KMS-11 (cell line): Measurements from ENCODE around the gene ELAVL4.

Experiments
- H2AFZ ChIP-seq: fragments of 200-600 bp; sonication (generic); 2 replicates; pipeline ENCODE4 v1.6.1; 2016; ENCODE audit warnings: antibody characterized with exemption, mixed run types, low read depth
- H3K27ac ChIP-seq: fragments of 200-600 bp; sonication (generic); 2 replicates; pipeline ENCODE4 v1.6.1; 2016; ENCODE audit warnings: mild to moderate bottlenecking, mixed run types
- H3K27me3 ChIP-seq: fragments of 200-600 bp; sonication (generic); 2 replicates; pipeline ENCODE4 v1.6.1; 2017; ENCODE audit warnings: mild to moderate bottlenecking, low read depth, mixed run types, moderate library complexity; ENCODE audit not compliant: insufficient read depth
- H3K36me3 ChIP-seq: fragments of 200-600 bp; sonication (generic); 2 replicates; pipeline ENCODE4 v1.6.1; 2017; ENCODE audit warnings: mild to moderate bottlenecking, mixed run types; ENCODE audit not compliant: insufficient read depth
- H3K4me1 ChIP-seq: fragments of 200-600 bp; sonication (generic); 2 replicates; pipeline ENCODE4 v1.6.1; 2016; ENCODE audit warnings: mild to moderate bottlenecking, low read depth, mixed run types; ENCODE audit not compliant: poor library complexity, severe bottlenecking
- H3K4me2 ChIP-seq: fragments of 200-600 bp; sonication (generic); 2 replicates; pipeline ENCODE4 v1.7.0; 2016; ENCODE audit warnings: mild to moderate bottlenecking, mixed run types
- H3K4me3 ChIP-seq: fragments of 200-600 bp; sonication (generic); IDR thresholded peaks from 2 replicates; pipeline ENCODE4 v1.6.1; 2017; ENCODE audit warnings: low read depth, low read length, mixed read lengths; ENCODE audit not compliant: insufficient read depth
- H3K79me2 ChIP-seq: fragments of 200-600 bp; sonication (generic); 2 replicates; pipeline ENCODE4 v1.6.1; 2016; ENCODE audit warnings: low read depth, mixed run types; ENCODE audit not compliant: insufficient read depth
- H3K9ac ChIP-seq: fragments of 200-600 bp; sonication (generic); 2 replicates; pipeline ENCODE4 v1.6.1; 2016; ENCODE audit warnings: mild to moderate bottlenecking, mixed run types
- H4K20me1 ChIP-seq: fragments of 200-600 bp; sonication (generic); 2 replicates; pipeline ENCODE4 v1.6.1; 2016; ENCODE audit warnings: mild to moderate bottlenecking, mixed run types; ENCODE audit not compliant: insufficient read depth
- CTCF ChIP-seq: fragments of 200-600 bp; sonication (generic); conservative IDR thresholded peaks from 2 replicates; pipeline ENCODE4 v1.6.1; 2017; ENCODE audit warnings: low read depth, mild to moderate bottlenecking, antibody characterized with exemption, low read length, moderate library complexity, mixed read lengths

Gene ELAVL4

GRCh38 chr1:50095716-50096115 is 13.0 kb upstream of the ELAVL4 start:
- H3K4me1 ChIP-seq = no peaks in the 10 kb centered on the region
- no peak for TF ChIP-seq CTCF
- H3K4me2 ChIP-seq = no peak overlapping the region
- no peaks in the 10 kb centered on the region for H3K36me3 ChIP-seq
- H3K27ac ChIP-seq = no peak overlapping the region
- H3K4me3 ChIP-seq = no peak overlapping the region
- H3K27me3 ChIP-seq = no peaks in the 10 kb centered on the region
- H4K20me1 ChIP-seq = no peaks in the 10 kb centered on the region
- no peaks in the 10 kb centered on the region for H3K79me2 ChIP-seq
- H2AFZ ChIP-seq = no peak overlapping the region
- no peak overlapping the region for H3K9ac ChIP-seq

- no peak overlapping the region for H3K4me2 ChIP-seq
- H3K4me3 ChIP-seq = no peak overlapping the region
- no peaks in the 10 kb centered on the region for H3K36me3 ChIP-seq
- no peak for TF ChIP-seq CTCF
- no peak overlapping the region for H3K9ac ChIP-seq
- H2AFZ ChIP-seq = no peak overlapping the region
- H3K4me1 ChIP-seq = no peaks in the 10 kb centered on the region
- H3K79me2 ChIP-seq = no peaks in the 10 kb centered on the region
- no peak overlapping the region for H3K27ac ChIP-seq
- H3K27me3 ChIP-seq = no peaks in the 10 kb centered on the region
- H4K20me1 ChIP-seq = no peaks in the 10 kb centered on the region
These were observed 11.6 kb upstream of the ELAVL4 start for GRCh38 chr1:50097021-50097679.

- Histone ChIP-seq H3K9ac (no peak overlapping the region), H3K27me3 (no peaks in the 10 kb centered on the region), H3K27ac (no peak overlapping the region), H3K36me3 (no peaks in the 10 kb centered on the region), H3K79me2 (no peaks in the 10 kb centered on the region), H3K4me2 (no peak overlapping the region), H2AFZ (no peak overlapping the region), H4K20me1 (no peaks in the 10 kb centered on the region), H3K4me3 (no peak overlapping the region), H3K4me1 (no peaks in the 10 kb centered on the region)
- TF ChIP-seq CTCF = no peak
These were observed 10.9 kb upstream of the ELAVL4 start for GRCh38 chr1:50097791-50098190.

DNA sequence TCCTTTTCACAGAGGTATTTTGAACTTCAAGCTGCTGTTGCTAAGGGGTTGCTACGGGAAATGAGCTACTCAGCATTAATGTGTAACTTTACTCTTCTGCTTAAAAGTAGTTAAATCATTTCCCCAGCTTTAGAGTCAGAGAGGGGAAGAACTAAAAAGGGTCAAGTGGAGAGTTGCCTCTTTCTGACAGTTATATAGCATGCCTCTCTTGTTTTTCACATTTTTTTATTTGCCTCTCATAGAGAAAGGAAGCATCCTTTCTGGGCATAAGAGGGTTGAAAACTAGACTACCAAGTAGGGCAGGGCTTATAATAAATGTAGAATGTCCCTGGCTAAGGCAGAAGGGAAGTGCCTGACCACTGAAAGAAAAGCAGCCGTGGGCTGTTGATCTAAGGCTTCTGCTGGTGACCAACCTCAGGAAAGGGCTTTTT is 10.1 kb upstream of the ELAVL4 start:
- no peaks in the 10 kb centered on the region for H3K27me3 ChIP-seq
- H2AFZ ChIP-seq = no peak overlapping the region
- H4K20me1 ChIP-seq = no peaks in the 10 kb centered on the region
- H3K9ac ChIP-seq = no peak overlapping the region
- no peak overlapping the region for H3K4me2 ChIP-seq
- TF ChIP-seq CTCF = no peak
- H3K27ac ChIP-seq = no peak overlapping the region
- no peaks in the 10 kb centered on the region for H3K4me1 ChIP-seq
- H3K79me2 ChIP-seq = no peaks in the 10 kb centered on the region
- no peaks in the 10 kb centered on the region for H3K36me3 ChIP-seq
- no peak overlapping the region for H3K4me3 ChIP-seq
